HG02588 (cell line): ENCODE measurements around the gene RARG.
"Not testable (repeated sequence)": the region's sequence is repeated elsewhere in the genome, so short reads cannot be mapped to it uniquely, and the experiment has no call there.

ENCODE experiments used
- ATAC-seq: cut with Tn5 transposase; IDR thresholded peaks from one replicate; pipeline ENCODE4 v1.9.1; 2021; ENCODE audit warnings: mild to moderate bottlenecking, moderate library complexity; ENCODE audit not compliant: unreplicated experiment

Gene RARG

GRCh38 chr12:53173085-53173715 lies 58.8 kb downstream of the RARG start:
- no peak for ATAC-seq

DNA sequence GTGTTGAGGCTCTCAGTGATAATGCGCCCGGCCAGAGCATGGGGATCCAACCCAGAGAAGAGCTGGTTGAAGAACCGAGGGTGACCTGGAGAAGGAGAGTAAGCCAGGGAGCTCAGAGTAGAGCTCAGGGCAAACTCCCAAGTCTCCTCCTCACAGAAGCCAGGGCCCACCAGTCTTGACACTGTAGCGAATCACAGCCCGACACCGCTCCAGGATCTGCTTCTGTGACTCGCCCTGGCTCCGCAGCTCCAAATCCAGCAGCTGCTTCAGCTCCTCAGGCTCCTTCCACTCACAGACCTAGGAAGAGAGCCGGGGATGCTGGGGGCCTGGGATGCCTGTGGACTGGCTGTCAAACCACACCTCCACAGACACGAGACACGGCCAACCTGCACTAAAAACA lies 59.7 kb downstream of the RARG start:
- ATAC-seq = no peak

- ATAC-seq = no peak
These were observed 60.2 kb downstream of the RARG start for GRCh38 chr12:53171725-53172329.

- ATAC-seq = no peak
These were observed 60.9 kb downstream of the RARG start for GRCh38 chr12:53170876-53171724.

GRCh38 chr12:53170215-53170614 lies 61.8 kb downstream of the RARG start:
- no peak for ATAC-seq

- ATAC-seq = no peak
These were observed 62.4 kb downstream of the RARG start for GRCh38 chr12:53169644-53170043.

DNA sequence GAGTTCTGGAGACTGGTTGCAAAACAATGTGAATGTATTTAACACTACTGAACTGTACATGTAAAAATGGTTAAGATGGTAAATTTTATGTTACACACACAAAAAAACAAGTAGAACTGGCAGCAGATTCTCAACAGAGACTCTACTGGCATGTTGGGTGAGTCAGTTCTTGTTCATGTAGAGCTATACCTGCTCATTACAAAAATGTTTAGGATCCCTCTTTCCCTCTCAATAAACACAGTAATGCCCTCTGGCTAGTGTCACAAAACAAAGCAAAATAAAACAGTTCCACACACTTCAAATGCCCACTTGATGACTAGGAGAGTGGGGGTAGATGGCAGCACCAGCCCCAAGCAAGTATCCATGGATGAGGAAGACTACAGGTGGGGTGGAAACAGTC lies 65.2 kb downstream of the RARG start:
- no peak for ATAC-seq

DNA sequence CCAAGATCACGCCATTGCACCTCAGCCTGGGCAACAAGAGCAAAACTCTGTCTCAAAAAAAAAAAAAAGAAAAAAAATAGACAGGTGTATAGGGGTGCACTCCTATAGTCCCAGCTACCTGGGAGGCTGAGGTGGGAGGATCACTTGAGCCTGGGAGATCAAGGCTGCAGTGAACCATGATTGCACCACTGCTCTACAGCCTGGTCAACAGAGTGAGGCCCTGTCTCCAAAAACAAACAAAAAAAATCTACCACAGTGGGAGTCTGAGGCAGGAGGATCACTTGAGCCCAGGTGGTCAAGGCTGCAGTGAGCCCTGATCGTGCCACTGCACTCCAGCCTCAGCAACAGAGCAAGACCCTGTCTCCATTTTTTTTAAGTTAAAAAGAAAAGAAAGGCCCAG lies 69.0 kb downstream of the RARG start:
- not testable (repeated sequence) for ATAC-seq

- no peak for ATAC-seq
These were observed 70.7 kb downstream of the RARG start for GRCh38 chr12:53161119-53161911.

- ATAC-seq = no peak
These were observed 71.3 kb downstream of the RARG start for GRCh38 chr12:53160673-53161072.
